Measurements from ENCODE around the gene OGFOD3.

OGFOD3 gene

GRCh38 chr17:82446649-82447048 is 28.3 kb upstream of the OGFOD3 start:
- no peak for DNase-seq (ENCODE audit: low read depth)

- no peak for DNase-seq (ENCODE audit: low read depth)
These were observed 27.7 kb upstream of the OGFOD3 start for GRCh38 chr17:82446124-82446523.

DNA sequence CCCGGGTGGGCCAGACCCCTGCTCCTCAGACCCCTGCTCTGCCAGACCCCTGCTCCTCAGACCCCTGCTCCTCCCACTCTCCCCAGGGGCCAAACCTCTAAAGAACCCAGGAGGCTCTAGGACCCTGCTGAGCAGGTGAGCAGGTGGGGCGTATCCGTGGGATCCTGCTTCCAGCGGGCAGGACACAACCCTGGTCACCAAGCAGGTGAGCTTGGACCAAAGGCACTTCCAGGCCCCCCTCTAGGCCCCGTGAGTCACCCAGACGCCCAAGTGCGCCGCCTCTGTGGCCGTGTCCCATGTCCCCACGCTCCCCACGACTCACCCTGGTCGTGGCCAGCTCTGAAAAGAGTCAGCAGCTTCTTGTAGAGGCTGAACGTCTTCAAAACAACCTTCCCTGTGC is 27.2 kb upstream of the OGFOD3 start:
- no peak for DNase-seq (ENCODE audit: low read depth)

- no peak for DNase-seq (ENCODE audit: low read depth)
These were observed 26.6 kb upstream of the OGFOD3 start for GRCh38 chr17:82444941-82445521.

DNA sequence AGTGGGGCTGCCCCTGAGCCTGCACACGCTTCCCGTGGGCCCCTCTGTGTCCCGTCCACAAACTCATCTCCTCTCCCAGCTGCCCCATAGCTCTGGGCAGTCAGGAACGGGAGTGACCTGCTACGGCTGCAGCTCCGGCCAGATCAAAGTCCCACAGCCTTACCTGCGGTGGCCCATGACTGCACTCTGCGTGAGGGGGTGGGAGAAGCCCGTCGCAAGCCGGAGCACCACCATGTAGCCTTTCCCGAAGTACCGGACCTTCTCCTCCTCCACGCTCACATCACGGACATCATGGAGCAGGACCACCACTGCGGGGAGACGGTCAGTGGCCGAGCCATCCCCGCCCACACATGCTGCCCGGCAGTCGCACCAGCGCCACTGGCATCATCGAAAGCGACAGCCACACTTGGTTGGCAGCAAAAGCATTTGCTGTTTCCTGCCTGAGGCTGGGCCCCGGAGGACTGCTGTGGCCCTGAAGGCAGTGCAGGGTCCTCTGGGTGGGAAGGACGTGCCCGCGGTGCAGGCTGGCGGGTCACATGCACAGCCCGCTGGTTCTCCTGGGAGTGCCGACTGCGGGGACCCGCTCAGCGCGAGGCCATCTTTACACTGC is 26.0 kb upstream of the OGFOD3 start:
- DNase-seq (ENCODE audit: low read depth), result no peak

GRCh38 chr17:82443465-82444283 is 25.3 kb upstream of the OGFOD3 start:
- no peak for DNase-seq (ENCODE audit: low read depth)

DNA sequence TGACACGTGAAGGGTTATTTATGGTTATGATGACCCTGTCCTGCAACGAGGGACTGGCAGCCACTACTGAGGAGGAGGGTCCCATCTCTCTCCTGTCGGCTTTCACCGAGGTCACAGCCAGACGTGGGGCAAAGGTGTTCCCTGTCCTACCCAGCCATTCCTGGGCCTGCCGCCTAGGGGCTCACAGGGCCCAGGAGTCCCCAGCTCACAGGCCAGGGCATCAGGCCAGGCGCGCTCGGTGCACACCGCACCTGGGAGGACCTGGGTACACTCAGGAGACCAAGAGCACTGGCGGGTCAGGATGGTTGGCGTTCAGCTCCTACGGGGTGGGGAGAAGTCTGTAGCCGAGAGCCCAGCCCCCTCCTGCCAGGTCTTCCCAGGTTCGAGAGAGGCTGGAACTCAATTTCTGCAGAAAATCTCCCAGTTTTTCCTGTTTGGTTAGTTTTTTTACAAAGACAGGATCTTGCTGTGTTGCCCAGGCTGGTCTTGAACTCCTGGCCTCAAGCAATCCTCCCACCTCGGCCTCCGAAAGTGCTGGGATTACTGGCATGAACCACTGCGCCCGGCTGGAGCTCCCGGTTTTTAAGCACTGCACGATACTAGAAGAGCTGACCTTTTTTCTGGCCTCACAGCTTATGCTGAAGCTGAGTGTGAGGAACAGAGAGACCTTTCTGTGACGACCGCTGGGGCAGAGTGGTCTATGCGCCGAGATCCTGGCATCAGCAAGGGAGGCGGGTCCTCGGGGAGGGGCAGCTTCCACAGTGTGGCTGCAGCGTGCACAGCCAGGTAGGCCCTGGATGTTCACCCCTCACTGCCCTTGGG is 24.5 kb upstream of the OGFOD3 start:
- DNase-seq (ENCODE audit: low read depth), result no peak

GRCh38 chr17:82441691-82442487 is 23.5 kb upstream of the OGFOD3 start:
- DNase-seq (ENCODE audit: low read depth), result no peak

DNA sequence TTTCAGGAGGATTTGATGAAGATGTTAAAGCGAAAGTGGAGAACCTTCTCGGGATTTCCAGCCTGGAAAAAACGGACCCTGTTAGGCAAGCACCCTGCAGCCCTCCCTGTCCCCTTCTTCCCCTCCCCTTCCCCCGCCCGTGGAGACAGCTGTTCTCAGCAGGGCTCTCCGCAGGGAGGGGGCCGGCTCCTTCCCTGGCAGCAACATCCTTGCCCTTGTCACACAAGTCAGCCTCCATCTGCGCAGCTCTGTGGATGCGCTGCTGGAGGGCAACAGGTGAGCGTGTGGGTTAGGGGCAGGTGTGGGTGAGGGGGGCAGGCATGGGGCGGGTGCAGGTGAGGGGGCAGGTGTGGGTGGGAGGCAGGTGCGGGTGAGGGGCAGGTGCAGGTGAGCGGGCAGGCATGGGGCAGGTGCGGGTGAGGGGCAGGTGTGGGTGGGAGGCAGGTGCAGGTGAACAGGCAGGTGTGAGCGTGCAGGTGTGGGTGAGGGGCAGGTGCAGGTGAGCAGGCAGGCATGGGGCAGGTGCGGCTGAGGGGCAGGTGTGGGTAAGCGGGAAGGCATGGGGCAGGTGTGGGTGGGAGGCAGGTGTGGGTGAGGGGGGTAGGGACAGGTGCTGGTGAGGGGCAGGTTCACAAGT is 22.7 kb upstream of the OGFOD3 start:
- no peak for DNase-seq (ENCODE audit: low read depth)

DNA sequence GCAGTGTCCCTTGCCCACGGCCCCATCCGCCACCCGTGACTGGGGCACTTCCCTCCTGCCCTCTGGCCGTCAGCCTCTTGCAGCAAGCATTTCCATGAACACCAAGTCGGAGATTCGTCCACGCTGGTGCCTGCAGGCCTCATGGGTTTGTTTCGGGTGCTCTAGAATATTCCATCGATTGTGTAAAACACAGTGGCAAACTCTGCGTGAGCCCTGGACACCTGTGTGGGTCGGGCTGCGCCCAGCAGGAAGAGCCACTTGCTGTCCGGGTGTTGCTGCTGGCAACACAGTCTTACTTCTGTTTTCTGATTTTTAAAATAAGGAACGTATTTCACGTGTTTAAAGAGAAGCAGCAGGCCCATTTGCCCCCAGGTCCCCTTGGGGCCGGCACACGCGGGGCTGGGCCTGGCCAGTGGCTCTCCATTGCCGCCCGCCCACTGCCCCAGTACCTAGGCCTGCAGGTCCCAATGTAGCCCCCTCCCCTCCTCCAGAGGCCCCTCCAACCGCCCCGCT is 22.1 kb upstream of the OGFOD3 start:
- no peak for DNase-seq (ENCODE audit: low read depth)

- DNase-seq (ENCODE audit: low read depth), result no peak
These were observed 21.5 kb upstream of the OGFOD3 start for GRCh38 chr17:82439829-82440365.

GRCh38 chr17:82439194-82439828 is 20.9 kb upstream of the OGFOD3 start:
- no peak for DNase-seq (ENCODE audit: low read depth)

DNA sequence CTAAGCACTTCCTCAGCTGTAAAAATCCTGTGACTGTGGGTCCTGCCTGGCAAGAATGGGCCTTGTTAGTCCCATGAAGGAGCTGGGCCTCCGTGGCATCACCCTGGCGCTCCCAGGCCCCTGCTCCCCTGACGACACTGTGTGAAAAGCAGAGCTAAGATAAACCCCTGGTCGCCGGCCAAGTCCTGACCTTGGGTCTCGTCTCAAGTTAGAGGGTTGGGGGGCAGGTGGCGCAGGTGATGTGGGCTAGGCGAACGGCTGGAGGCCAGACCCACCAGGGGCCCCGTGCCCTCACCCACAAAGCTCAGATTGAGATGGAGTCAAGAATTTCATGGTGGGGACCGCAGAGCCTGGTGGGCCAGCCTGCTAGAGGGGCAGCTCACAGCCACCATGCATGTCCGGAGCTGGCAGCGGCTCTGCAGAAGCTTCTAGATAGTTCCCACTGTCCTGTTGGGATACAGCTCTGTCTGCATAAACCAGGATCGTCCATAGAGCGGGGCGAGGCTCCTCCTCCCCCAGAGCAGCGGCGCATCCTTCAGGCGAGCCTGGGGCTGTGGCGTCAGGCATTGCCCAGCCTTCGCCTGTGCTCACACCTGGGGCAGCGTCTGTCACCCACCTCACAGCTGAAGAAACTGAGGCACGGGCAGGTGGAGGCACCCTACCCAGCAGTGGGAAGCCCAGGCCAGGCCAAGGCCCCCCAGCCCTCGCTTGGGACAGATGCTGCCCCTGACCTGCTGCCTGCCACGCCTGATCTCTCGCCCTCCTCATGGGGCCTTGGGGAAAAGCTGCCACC is 20.2 kb upstream of the OGFOD3 start:
- DNase-seq (ENCODE audit: low read depth), result no peak

DNA sequence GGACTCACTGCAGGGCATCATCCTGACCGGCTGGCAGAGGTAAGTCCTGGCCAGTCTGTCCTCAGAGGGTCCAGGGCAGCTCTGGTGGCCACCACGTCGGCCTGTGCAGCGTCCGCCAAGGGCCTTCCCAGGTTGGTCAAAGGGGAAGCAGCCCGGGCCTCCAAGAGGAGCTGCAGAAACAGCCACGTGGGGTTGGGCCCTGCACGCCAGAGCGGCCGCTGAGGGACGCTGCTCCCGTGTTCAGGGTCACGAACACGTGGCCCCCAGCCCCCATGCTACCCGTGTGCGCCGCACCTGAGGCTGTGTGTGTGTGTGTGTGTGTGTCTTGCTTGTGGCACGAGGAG is 18.9 kb upstream of the OGFOD3 start:
- no peak for DNase-seq (ENCODE audit: low read depth)

GRCh38 chr17:82436601-82437324 is 18.4 kb upstream of the OGFOD3 start:
- DNase-seq (ENCODE audit: low read depth), result no peak

DNA sequence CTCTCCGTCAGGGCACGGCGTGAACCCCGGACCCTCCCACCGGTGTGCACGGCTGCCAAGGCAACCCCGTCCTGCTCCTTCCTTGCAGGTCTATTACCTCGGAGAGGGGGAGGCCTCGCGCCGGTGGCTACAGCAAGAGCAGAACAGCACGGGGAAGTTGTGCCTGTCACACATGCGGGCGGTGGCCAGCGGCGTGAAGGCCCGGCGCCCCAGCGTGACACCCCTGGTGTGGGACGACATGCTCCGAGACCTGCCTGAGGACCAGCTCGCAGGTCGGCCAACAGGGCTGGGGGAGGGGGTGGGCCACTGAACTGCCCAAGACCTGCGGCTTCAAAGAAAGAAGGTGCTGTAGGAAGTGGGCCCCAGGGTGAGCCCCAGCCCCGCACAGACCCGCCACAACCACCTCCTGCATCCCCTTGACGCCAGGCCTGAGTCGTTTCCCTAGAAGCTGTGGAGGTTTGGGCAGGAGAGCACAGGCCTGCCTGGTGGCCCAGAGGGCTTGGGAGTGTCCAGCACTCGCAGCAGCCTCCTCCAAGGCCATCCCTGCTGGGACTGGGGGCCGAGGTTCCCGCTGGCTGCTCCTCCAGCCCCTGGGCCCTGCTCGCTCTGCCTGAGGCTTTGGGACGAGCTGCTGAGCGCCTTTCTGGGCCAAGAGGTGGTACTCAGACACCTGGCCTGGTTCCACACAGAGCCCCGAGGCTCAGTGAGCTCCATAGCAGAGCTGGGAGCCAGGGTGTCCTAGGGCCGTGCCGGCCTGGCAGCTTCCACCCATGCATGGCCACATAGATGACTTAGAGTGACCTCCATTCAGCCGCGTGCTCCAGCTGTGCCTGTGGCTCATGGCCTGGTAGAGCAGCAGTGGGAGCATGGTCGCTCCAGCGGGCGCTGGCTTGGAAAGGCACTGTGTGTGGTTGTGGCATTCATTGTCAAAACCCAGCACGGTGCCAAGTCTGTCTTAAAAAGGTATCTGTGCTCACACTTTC is 17.5 kb upstream of the OGFOD3 start:
- DNase-seq (ENCODE audit: low read depth), result no peak

GRCh38 chr17:82435103-82435502 is 16.7 kb upstream of the OGFOD3 start:
- DNase-seq (ENCODE audit: low read depth), result no peak

- no peak for DNase-seq (ENCODE audit: low read depth)
These were observed 15.8 kb upstream of the OGFOD3 start for GRCh38 chr17:82434216-82434565.
